Esophagus muscularis mucosa (tissue), 4 donors: Measurements from ENCODE around the gene RASAL1. TPM values are rescaled to one million over a fixed set of nuclear protein-coding genes. Genes with fewer than 3 reads are reported as not detected.

ENCODE experiments used
- DNase-seq: peaks from one replicate; pipeline ENCODE4 v3.0.0-alpha.2; 2017; ENCODE audit errors: extremely low spot score
- H3K27ac ChIP-seq, 4 donors: fragments of 200-600 bp; sonication (generic); replicated peaks in 1 of 4; 1 replicate in 3 of 4; 2 replicates in 1 of 4; pipeline ENCODE4 v1.5.1; 2016 to 2019; ENCODE audit warnings: mild to moderate bottlenecking in 1 of 4
- H3K27me3 ChIP-seq, 4 donors: fragments of 200-600 bp; sonication (generic); one replicate each; pipeline versions ENCODE4 v1.5.1 to v1.6.0; 2016 to 2019
- H3K36me3 ChIP-seq, 4 donors: fragments of 200-600 bp; sonication (generic); one replicate each; pipeline ENCODE4 v1.5.1; 2016 to 2019
- H3K4me1 ChIP-seq, 4 donors: fragments of 200-600 bp; sonication (generic); one replicate each; pipeline ENCODE4 v1.5.1; 2016 to 2019
- H3K4me3 ChIP-seq, 4 donors: fragments of 200-600 bp; sonication (generic); 1 replicate in 2 of 4; 2 replicates in 2 of 4; pipeline ENCODE4 v1.5.1; 2016 to 2019; ENCODE audit warnings: mild to moderate bottlenecking in 4 of 4, moderate library complexity in 1 of 4
- H3K9me3 ChIP-seq, 4 donors: fragments of 200-600 bp; sonication (generic); 1 replicate in 3 of 4; 2 replicates in 1 of 4; pipeline ENCODE4 v1.5.1; 2016 to 2019
- EP300 ChIP-seq: sonication (generic); formaldehyde crosslinking; IDR thresholded peaks from one replicate; pipeline ENCODE4 v1.6.1; 2017; ENCODE audit warnings: antibody characterized with exemption
- POLR2A ChIP-seq: fragments of 450-650 bp; IDR thresholded peaks from one replicate; pipeline ENCODE4 v1.6.1; 2017; ENCODE audit warnings: antibody characterized with exemption, moderate library complexity, mild to moderate bottlenecking, low read depth
- POLR2AphosphoS5 ChIP-seq, 2 donors: sonication (generic); formaldehyde crosslinking; IDR thresholded peaks; one replicate each; pipeline ENCODE4 v1.6.1; 2017; ENCODE audit warnings: antibody characterized with exemption in 2 of 2
- WGBS: methylation state at CpG from one replicate; pipeline ENCODE4 v1.1.5; 2018; 5-methylcytosine and 5-hydroxymethylcytosine counted together
- intact Hi-C: fragments of 100-400 bp; cut with DNase I; formaldehyde crosslinking; loops from one replicate; pipeline ENCODE4 v1.15.1; 2023
- total RNA-seq, 4 donors: library from RNA; depleted of rRNA; stranded (reverse); fragments of >200 nt; gene quantifications; one replicate each; pipeline versions ENCODE4 v1.1.0 to v1.2.1, GENCODE V29; 2016
- TF ChIP-seq, protein P1 (sequence below), 3 experiments: fragments of 200-600 bp in 2 of 3; fragments of 450-650 bp in 1 of 3; sonication (generic) in 2 of 3; IDR thresholded peaks; one replicate each; pipeline ENCODE4 v1.5.1; 2017 to 2019; ENCODE audit warnings: antibody characterized with exemption in 3 of 3, mild to moderate bottlenecking in 2 of 3, moderate library complexity in 1 of 3

Gene RASAL1
- total RNA-seq, 4 donors from 2014 or later: 0.17 TPM; not detected in 3

DNA sequence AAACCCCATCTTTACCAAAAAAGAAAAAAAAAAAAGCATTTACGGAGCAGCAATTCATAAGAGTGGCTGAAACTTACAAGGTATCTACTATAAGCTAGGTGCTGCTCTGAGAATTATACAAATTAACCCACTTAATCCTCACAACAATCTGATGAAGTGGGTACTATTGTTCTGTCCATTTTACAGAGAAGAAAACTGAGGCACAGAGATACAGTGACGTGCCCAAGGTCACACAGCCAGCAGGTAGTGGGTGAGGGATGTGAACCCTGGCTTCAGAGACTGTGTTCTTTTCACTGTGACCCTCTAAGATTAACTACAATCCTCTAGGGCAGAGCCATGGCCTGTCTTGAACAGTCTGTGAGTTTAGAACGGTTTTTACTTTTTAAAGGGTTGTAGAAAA is 46.4 kb upstream of the RASAL1 start:
- H3K27me3 ChIP-seq: no peaks in the 10 kb centered on the region
- no peak overlapping the region for H3K27ac ChIP-seq
- no peak overlapping the region for H3K4me3 ChIP-seq
- H3K9me3 ChIP-seq: peaks cover 0 to 7% (median 2%) of the 10 kb centered on the region in 4 donors
- WGBS: 91% methylated on average over 3 of the region's 3 CpGs
- peaks cover 18 to 36% (median 32%) of the 10 kb centered on the region in 4 donors for H3K4me1 ChIP-seq
- H3K36me3 ChIP-seq: peaks cover 40 to 50% (median 42%) of the 10 kb centered on the region in 4 donors
- TF ChIP-seq, protein P1, sequence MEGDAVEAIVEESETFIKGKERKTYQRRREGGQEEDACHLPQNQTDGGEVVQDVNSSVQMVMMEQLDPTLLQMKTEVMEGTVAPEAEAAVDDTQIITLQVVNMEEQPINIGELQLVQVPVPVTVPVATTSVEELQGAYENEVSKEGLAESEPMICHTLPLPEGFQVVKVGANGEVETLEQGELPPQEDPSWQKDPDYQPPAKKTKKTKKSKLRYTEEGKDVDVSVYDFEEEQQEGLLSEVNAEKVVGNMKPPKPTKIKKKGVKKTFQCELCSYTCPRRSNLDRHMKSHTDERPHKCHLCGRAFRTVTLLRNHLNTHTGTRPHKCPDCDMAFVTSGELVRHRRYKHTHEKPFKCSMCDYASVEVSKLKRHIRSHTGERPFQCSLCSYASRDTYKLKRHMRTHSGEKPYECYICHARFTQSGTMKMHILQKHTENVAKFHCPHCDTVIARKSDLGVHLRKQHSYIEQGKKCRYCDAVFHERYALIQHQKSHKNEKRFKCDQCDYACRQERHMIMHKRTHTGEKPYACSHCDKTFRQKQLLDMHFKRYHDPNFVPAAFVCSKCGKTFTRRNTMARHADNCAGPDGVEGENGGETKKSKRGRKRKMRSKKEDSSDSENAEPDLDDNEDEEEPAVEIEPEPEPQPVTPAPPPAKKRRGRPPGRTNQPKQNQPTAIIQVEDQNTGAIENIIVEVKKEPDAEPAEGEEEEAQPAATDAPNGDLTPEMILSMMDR (IDR thresholded peaks at IDR 0.05): no peak
- TF ChIP-seq POLR2AphosphoS5 (IDR thresholded peaks at IDR 0.05): no peak
- no peak for TF ChIP-seq POLR2A
- TF ChIP-seq EP300: no peak
- intact Hi-C loops: no loop called here
- no peak for DNase-seq

DNA sequence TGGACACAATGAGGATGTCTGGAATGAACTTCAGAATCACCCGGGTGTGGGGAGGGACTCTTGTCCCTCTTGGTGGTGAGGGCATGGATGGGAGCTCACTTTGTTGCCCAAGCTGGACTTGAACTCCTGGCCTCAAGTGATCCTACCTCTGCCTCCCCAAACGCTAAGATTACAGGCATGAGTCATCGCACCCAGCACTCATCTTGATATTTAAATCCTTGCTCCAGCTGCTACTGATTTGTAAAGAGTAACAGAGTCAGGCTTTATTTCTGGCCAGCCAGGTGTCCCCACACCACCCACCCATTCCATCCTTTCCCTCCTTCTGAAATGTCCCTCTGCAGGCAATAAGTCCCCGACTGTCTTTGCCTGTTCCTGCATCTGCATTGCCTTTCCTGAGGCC is 44.8 kb upstream of the RASAL1 start:
- intact Hi-C loops: no loop called here
- Histone ChIP-seq H3K4me1 (peaks cover 7 to 24% (median 21%) of the 10 kb centered on the region in 4 donors), H3K9me3 (peaks cover 0 to 7% (median 3%) of the 10 kb centered on the region in 4 donors), H3K27me3 (no peaks in the 10 kb centered on the region), H3K4me3 (no peak overlapping the region), H3K36me3 (peaks cover 53 to 60% (median 58%) of the 10 kb centered on the region in 4 donors), H3K27ac (no peak overlapping the region)
- DNase-seq: no peak
- 75% methylated on average over 4 of the region's 4 CpGs for WGBS
- no peak for TF ChIP-seq POLR2AphosphoS5 (IDR thresholded peaks at IDR 0.05)
- TF ChIP-seq EP300: no peak
- TF ChIP-seq POLR2A: no peak
- TF ChIP-seq, protein P1 (IDR thresholded peaks at IDR 0.05): no peak

DNA sequence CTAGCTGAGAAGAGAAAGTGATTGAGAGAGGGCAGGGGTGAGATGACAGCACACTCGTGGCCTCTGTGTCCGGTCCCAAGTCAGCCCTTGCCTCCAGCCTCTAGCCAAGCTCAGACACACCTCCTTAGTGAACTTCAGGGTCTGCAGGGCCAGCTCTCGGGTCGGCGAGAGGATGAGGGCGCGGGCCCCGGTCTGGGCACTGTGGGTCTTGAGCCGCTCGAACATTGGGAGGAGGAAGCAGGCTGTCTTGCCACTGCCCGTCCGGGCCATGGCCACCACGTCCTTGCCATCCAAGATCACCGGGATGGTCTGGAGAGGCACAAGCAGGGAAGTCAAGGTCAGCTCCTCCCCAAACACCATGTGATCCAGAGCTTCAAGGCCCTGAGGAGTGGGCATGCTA is 43.5 kb upstream of the RASAL1 start:
- H3K4me1 ChIP-seq: peaks cover 4 to 19% (median 15%) of the 10 kb centered on the region in 4 donors
- H3K27ac ChIP-seq: no peak overlapping the region
- no peaks in the 10 kb centered on the region for H3K27me3 ChIP-seq
- intact Hi-C loops: no loop called here
- peaks cover 0 to 7% (median 3%) of the 10 kb centered on the region in 4 donors for H3K9me3 ChIP-seq
- H3K4me3 ChIP-seq: no peak overlapping the region
- peaks cover 64 to 73% (median 71%) of the 10 kb centered on the region in 4 donors for H3K36me3 ChIP-seq
- DNase-seq: no peak
- WGBS: 97% methylated on average over 14 of the region's 14 CpGs
- TF ChIP-seq, protein P1 (IDR thresholded peaks at IDR 0.05): no peak
- no peak for TF ChIP-seq POLR2A
- TF ChIP-seq EP300: no peak
- TF ChIP-seq POLR2AphosphoS5 (IDR thresholded peaks at IDR 0.05): no peak

DNA sequence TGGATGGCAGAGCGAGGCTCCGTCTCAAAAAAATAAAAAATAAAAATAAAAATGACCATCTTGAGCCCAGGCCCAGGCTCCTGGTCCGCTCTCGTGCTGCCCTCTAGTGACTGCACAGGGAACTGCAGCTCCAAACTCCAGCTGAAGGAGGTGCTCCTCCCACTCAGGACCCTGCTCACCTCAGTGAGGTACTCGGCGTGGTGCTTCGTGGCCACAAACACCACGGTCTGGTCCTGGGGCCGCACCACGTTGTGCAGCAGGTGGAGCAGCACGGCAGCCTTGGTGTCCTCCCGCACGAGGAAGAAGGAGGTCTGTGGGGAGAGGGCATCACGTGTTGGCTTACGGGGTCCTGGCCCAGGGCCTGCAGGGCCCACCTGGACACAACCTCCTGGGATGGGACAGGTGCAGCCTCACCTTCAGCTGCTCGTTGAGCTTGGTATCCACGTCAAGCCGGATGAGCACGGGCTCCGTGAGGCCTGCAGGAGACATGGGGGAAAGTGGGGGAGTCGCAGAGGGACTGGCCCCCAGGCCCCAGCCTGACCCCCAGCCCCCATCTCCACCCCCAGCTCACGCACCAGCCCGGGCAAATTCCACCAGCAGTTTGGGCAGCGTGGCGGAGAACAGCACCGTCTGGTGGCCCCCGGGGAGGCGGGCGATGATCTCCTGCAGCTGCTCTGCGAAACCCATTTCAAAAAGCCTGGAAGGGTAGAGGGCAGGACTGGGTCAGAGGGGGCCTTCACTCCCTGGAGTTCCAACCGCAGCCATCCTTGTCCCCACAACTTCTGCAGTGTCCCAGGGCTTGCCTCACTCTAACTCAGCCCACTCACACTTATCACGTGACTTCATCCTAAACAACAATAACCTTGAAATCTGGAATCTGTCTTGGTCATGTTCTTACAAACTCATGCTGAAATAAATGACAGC is 39.2 kb upstream of the RASAL1 start:
- no peak overlapping the region for H3K27ac ChIP-seq

More for the DNA sequence above, 39.2 kb upstream of the RASAL1 start:
- H3K9me3 ChIP-seq: peaks cover 0 to 7% (median 3%) of the 10 kb centered on the region in 4 donors
- H3K4me3 ChIP-seq: no peak overlapping the region
- TF ChIP-seq, protein P1 (IDR thresholded peaks at IDR 0.05): peak in 2 of 3 experiments; percentile 88 to 95
- no peak for TF ChIP-seq POLR2A
- H3K27me3 ChIP-seq: no peaks in the 10 kb centered on the region
- peaks cover 95 to 100% (median 99%) of the 10 kb centered on the region in 4 donors for H3K36me3 ChIP-seq
- 36% methylated on average over 21 of the region's 32 CpGs for WGBS
- H3K4me1 ChIP-seq: no peaks in the 10 kb centered on the region
- intact Hi-C loops: loop anchor here (5.0 kb wide), 1 partner anchor 127 kb away; no protein-coding TSS in a partner anchor
- no peak for DNase-seq
